ENCODE results near the gene KMT2B. TPM values are rescaled to one million over a fixed set of nuclear protein-coding genes. Genes with fewer than 3 reads are reported as not detected.

KMT2B gene
- total and polyA plus RNA-seq, 4 donors: 21.7 to 41.0 (median 27.5) TPM

GRCh38 chr19:35734273-35734672, 16.5 kb downstream of the KMT2B start:
- ATAC-seq (ENCODE audit: insufficient read depth, low FRiP score): no peak
- no peak overlapping the region for H3K9ac ChIP-seq (ENCODE audit: insufficient read depth in 1 of 2, low read length in 2 of 2)

DNA sequence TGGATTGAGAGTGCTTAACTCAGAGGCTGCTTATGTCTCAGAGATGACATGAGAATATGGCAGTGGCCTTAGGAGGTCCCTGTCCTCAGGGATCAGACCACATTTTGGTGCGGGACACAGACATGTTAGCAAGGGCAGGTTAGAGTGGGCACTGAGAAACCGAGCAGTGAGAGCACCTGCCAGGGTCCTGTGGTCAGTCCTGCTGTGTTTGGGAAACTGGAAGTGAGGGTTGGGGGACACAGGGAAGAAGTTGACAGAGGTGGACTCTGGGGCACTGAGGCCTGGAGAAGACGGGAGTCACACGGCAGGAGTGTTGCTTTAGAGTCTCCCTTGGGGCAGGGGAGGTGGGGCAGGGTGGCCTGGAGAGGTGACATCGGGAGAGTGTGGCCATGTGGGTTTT, 17.1 kb downstream of the KMT2B start:
- Histone ChIP-seq H3K36me3 (ENCODE audit: control insufficient read depth in 4 of 4, insufficient read depth in 4 of 4, low read length in 4 of 4) (peaks cover 3 to 72% (median 28%) of the 10 kb centered on the region in 4 donors), H3K4me1 (ENCODE audit: control insufficient read depth in 5 of 5, insufficient read depth in 5 of 5, low read length in 5 of 5) (peaks cover 0 to 4% (median 0%) of the 10 kb centered on the region in 5 donors), H3K4me3 (no peak overlapping the region), H3K9ac (ENCODE audit: insufficient read depth in 1 of 2, low read length in 2 of 2) (no peak overlapping the region), H3K27ac (ENCODE audit: low read depth in 1 of 2, low read length in 1 of 2) (no peak overlapping the region), H3K27me3 (ENCODE audit: control insufficient read depth in 3 of 3, insufficient read depth in 3 of 3, low read length in 2 of 3) (no peaks in the 10 kb centered on the region), H3K9me3 (ENCODE audit: control insufficient read depth in 4 of 4, insufficient read depth in 3 of 4, low read length in 3 of 4) (no peaks in the 10 kb centered on the region)
- TF ChIP-seq, protein P1, sequence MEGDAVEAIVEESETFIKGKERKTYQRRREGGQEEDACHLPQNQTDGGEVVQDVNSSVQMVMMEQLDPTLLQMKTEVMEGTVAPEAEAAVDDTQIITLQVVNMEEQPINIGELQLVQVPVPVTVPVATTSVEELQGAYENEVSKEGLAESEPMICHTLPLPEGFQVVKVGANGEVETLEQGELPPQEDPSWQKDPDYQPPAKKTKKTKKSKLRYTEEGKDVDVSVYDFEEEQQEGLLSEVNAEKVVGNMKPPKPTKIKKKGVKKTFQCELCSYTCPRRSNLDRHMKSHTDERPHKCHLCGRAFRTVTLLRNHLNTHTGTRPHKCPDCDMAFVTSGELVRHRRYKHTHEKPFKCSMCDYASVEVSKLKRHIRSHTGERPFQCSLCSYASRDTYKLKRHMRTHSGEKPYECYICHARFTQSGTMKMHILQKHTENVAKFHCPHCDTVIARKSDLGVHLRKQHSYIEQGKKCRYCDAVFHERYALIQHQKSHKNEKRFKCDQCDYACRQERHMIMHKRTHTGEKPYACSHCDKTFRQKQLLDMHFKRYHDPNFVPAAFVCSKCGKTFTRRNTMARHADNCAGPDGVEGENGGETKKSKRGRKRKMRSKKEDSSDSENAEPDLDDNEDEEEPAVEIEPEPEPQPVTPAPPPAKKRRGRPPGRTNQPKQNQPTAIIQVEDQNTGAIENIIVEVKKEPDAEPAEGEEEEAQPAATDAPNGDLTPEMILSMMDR (IDR thresholded peaks at IDR 0.05; ENCODE audit: control extremely low read depth, extremely low read depth): no peak
- no peak for DNase-seq
- 87 to 92% methylated on average over 5 of the region's 5 CpGs for WGBS, 2 donors
- ATAC-seq (ENCODE audit: insufficient read depth, low FRiP score): no peak

More at GRCh38 chr19:35734273-35734672, 16.5 kb downstream of the KMT2B start:
- H3K4me1 ChIP-seq (ENCODE audit: control insufficient read depth in 5 of 5, insufficient read depth in 5 of 5, low read length in 5 of 5): no peaks in the 10 kb centered on the region
- DNase-seq: no peak
- no peak overlapping the region for H3K27ac ChIP-seq (ENCODE audit: low read depth in 1 of 2, low read length in 1 of 2)
- TF ChIP-seq, protein P1 (IDR thresholded peaks at IDR 0.05; ENCODE audit: control extremely low read depth, extremely low read depth): no peak
- H3K27me3 ChIP-seq (ENCODE audit: control insufficient read depth in 3 of 3, insufficient read depth in 3 of 3, low read length in 2 of 3): no peaks in the 10 kb centered on the region
- peaks cover 8 to 78% (median 32%) of the 10 kb centered on the region in 4 donors for H3K36me3 ChIP-seq (ENCODE audit: control insufficient read depth in 4 of 4, insufficient read depth in 4 of 4, low read length in 4 of 4)
- H3K4me3 ChIP-seq: no peak overlapping the region
- no peaks in the 10 kb centered on the region for H3K9me3 ChIP-seq (ENCODE audit: control insufficient read depth in 4 of 4, insufficient read depth in 3 of 4, low read length in 3 of 4)
- WGBS, 2 donors: 95 to 98% methylated on average over 8 of the region's 8 CpGs

GRCh38 chr19:35736913-35737886, 19.4 kb downstream of the KMT2B start:
- Histone ChIP-seq H3K36me3 (ENCODE audit: control insufficient read depth in 4 of 4, insufficient read depth in 4 of 4, low read length in 4 of 4) (peaks cover 3 to 50% (median 20%) of the 10 kb centered on the region in 4 donors), H3K4me3 (no peak overlapping the region), H3K4me1 (ENCODE audit: control insufficient read depth in 5 of 5, insufficient read depth in 5 of 5, low read length in 5 of 5) (peaks cover 0 to 14% (median 0%) of the 10 kb centered on the region in 5 donors), H3K9me3 (ENCODE audit: control insufficient read depth in 4 of 4, insufficient read depth in 3 of 4, low read length in 3 of 4) (no peaks in the 10 kb centered on the region), H3K9ac (ENCODE audit: insufficient read depth in 1 of 2, low read length in 2 of 2) (no peak overlapping the region), H3K27me3 (ENCODE audit: control insufficient read depth in 3 of 3, insufficient read depth in 3 of 3, low read length in 2 of 3) (no peaks in the 10 kb centered on the region), H3K27ac (ENCODE audit: low read depth in 1 of 2, low read length in 1 of 2) (no peak overlapping the region)
- DNase-seq: no peak
- no peak for ATAC-seq (ENCODE audit: insufficient read depth, low FRiP score)
- WGBS, 2 donors: 87 to 92% methylated on average over 22 of the region's 22 CpGs
- TF ChIP-seq, protein P1 (IDR thresholded peaks at IDR 0.05; ENCODE audit: control extremely low read depth, extremely low read depth): no peak
